Sciatic nerve (tissue), 2 donors: ENCODE data around the gene LEMD2. TPM values are rescaled to one million over a fixed set of nuclear protein-coding genes. Genes with fewer than 3 reads are reported as not detected.

Experiments
- ATAC-seq: fragments of 200-7000 bp; cut with Tn5 transposase; one replicate; pipeline ENCODE4 v1.9.1; 2020; ENCODE audit warnings: mild to moderate bottlenecking, moderate library complexity
- DNase-seq: peaks from one replicate; pipeline ENCODE4 v3.0.0-alpha.2; 2020; ENCODE audit warnings: low spot score
- intact Hi-C: fragments of 100-400 bp; cut with DNase I; formaldehyde crosslinking; loops from one replicate; pipeline ENCODE4 v1.14.2; 2022
- total RNA-seq: library from RNA; stranded (reverse); fragmentation: NEBNext Ultra II Directional; extraction: Animal tissue kit (Norgen Biotek cat#: 25700); gene quantifications from one replicate; pipeline ENCODE4 v1.2.1, GENCODE V29; 2021
- donor health status: DM: no; HTN: no; CAD: no.
- donor health status: DM: no; HTN: no; CAD: no.

The LEMD2 gene
- total RNA-seq, 1 donor from 2014 or later, result 55.2 TPM

- DNase-seq (no peak), ATAC-seq (no peak)
- intact Hi-C loops, result no loop called here
These were observed 10.7 kb upstream of the LEMD2 start for GRCh38 chr6:33799454-33800113.

DNA sequence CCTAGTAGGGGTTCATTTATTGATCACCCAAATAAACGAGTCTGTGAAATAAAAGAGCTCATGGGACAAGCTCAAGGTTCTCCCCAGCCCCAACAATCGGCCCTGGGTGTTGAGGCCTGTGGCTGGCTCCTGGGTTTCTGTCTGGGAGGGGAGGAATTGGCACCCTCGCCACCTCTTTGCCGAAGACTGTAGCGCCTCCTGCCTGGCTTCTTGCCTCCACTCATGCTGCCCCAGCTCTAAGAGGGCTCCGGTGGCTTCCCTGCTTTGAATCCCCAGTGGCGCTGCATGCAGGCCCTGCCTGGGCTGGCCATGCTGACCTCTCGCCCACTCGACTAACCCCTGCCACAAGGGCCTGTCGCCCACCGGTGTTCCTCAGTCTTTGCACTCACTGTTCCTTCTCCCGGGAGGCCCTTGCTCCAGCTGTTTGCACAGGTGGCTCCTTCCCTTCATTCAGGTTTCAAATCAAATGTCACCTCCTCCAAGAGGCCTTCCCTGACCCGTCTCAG lies 9.5 kb upstream of the LEMD2 start:
- intact Hi-C loops, result no loop called here
- DNase-seq, result no peak
- no peak for ATAC-seq

DNA sequence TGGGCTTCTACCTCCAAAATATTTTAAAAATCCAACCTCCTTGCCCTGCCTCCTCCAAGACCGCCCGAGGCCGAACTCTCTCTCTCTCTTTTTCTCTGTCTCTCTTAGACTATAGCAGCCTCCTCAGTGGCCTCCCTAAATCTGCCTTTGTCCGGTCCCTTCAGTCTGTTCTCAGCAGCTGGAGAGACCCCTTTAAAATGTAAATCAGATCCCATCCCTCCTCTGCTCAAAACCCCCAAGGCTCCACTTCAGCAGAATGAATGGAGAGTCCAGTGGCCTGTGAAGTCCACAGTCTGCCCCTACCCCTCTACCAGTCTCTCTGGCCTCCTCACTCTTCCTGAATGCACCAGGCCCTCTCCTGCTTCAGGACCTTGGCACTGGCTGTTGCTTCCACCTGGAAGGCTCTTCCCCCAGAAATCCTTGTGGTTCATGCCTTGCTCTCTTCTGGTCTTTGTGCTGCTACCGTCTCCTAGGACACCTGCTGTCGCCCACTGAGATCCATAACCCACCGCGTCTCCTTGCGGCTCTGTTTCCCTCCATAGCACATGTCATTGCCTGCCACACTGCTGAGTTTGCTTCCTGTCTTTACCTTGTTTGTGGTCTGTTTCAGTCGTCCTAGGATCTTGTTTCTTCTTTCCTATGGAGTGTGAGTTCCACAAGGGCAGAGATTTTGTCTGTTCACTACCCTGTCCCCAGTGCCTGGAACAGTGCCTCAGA lies 8.9 kb upstream of the LEMD2 start:
- no peak for DNase-seq
- ATAC-seq, result no peak
- intact Hi-C loops, result no loop called here

GRCh38 chr6:33794910-33795623 lies 6.1 kb upstream of the LEMD2 start:
- DNase-seq (no peak), ATAC-seq (no peak)
- intact Hi-C loops, result no loop called here

DNA sequence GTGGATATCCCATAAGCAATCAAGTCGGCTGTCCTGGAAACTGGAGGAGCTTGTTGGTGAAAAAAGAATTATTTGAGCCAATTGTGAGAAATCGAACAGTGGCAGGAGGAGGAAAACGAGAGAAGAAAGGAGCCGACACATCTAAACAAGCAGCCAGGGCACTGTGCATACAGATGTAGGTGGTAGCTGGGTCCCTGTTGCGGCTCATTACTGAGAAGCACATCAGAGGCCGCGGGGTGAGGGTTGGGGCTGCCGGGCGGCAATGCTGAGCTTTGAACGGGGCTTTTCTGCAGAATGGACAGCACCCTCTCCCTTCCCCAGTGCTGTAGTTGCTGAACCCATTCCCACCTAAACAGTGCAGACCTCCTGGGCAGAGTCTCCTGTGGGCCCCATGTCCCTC lies 4.1 kb upstream of the LEMD2 start:
- ATAC-seq, result no peak
- intact Hi-C loops, result no loop called here
- DNase-seq, result no peak

- ATAC-seq, result no peak
- intact Hi-C loops, result no loop called here
- no peak for DNase-seq
These were observed 2.7 kb upstream of the LEMD2 start for GRCh38 chr6:33791620-33792019.

DNA sequence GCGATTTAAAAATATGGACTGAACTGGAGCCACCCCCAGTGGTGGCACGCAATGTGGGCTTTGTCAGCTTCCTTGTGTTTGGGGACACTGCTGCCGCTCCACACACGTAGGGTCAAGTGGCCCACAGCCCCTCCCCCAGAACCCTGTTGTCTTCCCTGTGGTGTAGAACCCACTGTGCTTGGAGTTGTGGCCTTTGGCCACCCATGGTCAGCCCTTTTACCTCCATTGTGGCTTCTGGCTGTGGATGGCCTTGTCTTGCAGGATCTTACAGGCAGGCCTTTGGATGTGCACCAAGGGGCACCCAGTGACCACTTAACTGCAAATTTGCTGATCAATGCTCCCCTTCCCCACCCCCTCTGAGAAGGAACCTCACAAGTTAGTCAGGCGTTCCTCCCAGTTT lies 2.0 kb upstream of the LEMD2 start:
- no peak for DNase-seq
- no peak for ATAC-seq
- intact Hi-C loops, result no loop called here

DNA sequence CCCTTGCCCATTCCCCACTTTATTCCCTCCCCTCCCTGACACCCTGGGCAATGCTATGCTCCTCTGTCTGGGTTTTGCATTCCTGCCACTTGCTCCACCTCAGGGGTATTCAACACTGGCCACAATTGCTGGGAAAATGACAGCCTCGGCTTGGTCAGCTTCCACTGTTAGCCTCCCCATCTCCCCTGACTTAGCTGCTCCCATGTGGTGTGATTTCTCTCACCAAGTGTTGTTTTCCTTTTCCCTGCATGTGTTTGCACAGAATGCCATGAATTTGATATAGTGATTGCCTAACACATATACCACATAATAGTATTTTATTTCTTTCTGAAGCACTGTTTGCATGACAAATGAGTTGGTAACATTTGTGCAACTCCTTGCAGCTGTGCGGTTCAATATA lies 1.4 kb upstream of the LEMD2 start:
- ATAC-seq (no peak), DNase-seq (no peak)
- intact Hi-C loops, result no loop called here

GRCh38 chr6:33789550-33789895 lies 593 bp upstream of the LEMD2 start:
- intact Hi-C loops, result no loop called here
- no peak for DNase-seq
- ATAC-seq, result peak; percentile 7

- peak; percentile 86 for ATAC-seq
- peak; percentile 84 for DNase-seq
- intact Hi-C loops, result no loop called here
These were observed 806 bp downstream of the LEMD2 start for GRCh38 chr6:33787954-33788693.

DNA sequence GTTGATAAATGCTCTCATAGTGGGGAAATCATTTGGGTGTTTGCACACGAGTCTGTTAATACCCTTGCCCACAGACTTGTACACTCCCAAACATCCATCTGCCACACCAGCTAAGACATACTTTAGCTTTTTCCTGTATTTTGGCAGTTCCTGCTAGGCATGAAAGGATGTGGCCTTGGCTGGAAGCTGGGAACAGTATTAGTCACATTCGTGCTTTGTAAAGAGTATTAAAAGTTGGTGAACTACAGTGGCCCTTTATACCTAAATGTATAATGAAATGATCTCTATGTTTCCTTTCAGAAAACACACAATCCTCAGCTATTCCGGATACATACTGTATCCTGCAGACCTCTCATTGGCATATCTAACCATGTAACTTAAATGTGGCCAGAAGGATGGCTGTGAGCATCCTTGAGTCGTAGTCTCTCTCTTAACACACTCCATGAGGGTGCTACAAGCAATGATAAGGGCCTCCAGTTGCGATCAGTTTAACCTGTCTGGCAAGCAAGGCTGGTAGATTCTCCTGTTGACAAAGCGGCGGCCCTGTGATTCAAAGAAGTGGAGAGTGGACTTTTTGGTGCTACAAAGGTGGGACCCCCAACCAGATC lies 1.5 kb downstream of the LEMD2 start:
- ATAC-seq (no peak), DNase-seq (no peak)
- intact Hi-C loops, result no loop called here

DNA sequence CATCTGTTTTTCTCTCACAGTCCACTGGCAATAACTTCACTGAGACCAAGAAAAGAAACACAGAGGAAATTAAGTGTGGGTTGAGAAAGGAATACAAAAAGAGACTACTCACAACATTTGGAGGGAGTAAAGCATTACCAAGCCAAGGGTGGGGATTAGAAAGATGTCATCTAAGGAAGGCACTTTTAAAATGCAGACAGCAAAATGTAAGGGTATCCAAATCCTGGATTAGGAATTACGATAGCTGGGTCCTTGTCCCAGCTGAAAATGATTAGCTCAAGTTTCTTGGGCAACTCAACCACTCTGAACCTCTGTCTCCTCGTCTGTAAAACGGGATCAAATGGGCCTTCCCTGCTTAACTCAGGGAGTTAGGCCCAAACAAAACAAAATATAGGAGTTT lies 2.2 kb downstream of the LEMD2 start:
- no peak for DNase-seq
- ATAC-seq, result no peak
- intact Hi-C loops, result no loop called here

- DNase-seq (no peak), ATAC-seq (no peak)
- intact Hi-C loops, result no loop called here
These were observed 3.2 kb downstream of the LEMD2 start for GRCh38 chr6:33785778-33786177.

DNA sequence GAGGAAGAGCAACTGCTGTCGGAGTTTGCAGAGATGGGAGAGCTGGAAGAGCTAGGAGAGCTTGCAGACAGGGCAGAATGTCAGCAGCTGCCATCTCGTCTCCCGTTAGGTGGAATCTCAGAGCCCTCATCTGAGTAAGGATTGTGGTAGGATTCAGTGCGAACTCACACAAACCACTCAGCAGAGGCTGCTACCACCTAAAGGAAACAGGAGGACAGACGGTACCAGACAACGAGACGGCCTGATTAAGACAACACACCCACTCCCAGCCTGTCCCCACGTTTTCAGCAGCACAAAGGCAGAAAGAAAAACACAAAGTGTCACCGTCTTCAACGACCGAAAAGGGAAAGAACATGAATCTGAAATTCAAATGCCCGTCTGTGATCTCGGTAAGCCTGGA lies 4.1 kb downstream of the LEMD2 start:
- ATAC-seq (no peak), DNase-seq (no peak)
- intact Hi-C loops, result no loop called here

- intact Hi-C loops, result no loop called here
These were observed 5.0 kb downstream of the LEMD2 start for GRCh38 chr6:33783781-33784520.

GRCh38 chr6:33782561-33782960 lies 6.4 kb downstream of the LEMD2 start:
- intact Hi-C loops, result no loop called here
- ATAC-seq (no peak), DNase-seq (no peak)

More at GRCh38 chr6:33783781-33784520, 5.0 kb downstream of the LEMD2 start:
- ATAC-seq (no peak), DNase-seq (no peak)

DNA sequence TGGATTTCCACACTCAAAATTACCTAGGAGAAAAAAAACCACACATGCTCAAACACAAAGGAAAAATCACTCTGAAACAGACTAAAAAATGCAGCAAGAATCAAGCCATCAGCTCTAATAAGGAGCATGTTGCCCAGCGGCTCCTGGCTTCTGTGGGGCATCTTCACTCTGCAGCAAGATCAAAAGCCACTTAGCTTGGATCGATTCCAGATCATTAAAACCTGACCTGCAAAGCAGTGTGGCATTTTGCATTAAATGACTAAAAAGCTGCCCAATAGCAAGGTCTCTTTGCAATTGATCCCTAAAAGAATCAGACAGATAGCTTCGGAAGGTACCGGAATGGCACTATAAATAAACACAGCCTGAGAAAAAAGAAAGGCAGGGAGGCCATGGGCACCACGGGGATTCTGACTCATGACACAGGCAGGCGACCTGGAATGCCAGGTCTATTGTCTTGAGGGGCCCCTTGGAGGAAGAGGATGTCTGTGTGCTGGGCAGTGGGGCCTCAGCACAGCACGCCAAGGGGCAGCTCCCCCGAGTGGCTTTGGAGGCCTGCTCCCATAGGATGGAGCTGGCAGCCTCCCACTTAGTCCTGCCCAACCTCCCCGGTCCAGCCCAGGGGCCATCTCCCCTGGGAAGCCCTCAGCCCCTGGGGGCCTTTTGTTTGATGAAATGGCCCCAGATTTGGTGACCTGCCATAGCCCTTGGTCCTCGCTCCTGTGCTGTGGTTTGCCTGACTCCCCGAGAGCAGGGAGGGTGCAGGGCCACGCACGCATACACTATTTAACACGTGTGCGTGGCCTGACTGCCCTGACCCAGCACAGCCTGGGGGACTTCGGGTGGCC lies 7.6 kb downstream of the LEMD2 start:
- peak; percentile 50 for ATAC-seq
- no peak for DNase-seq

GRCh38 chr6:33779895-33780294 lies 9.0 kb downstream of the LEMD2 start:
- ATAC-seq, result no peak
- intact Hi-C loops, result no loop called here
- DNase-seq, result no peak

More for the DNA sequence above, 7.6 kb downstream of the LEMD2 start:
- intact Hi-C loops, result no loop called here
